HepG2 (cell line): ENCODE data around the gene NDUFB8. TPM values are rescaled to one million over a fixed set of nuclear protein-coding genes. Genes with fewer than 3 reads are reported as not detected.

Source experiments
- LCORL ChIP-seq, 2 experiments: fragments of 450-650 bp in 1 of 2; sonication (generic) in 1 of 2; formaldehyde crosslinking in 1 of 2; IDR thresholded peaks; 2 replicates each; pipeline versions ENCODE4 v1.5.0 to v1.6.1; 2017 to 2020; ENCODE audit warnings: antibody characterized with exemption in 1 of 2, missing genetic modification reagents in 1 of 2
- MED13 ChIP-seq: sonication (generic); formaldehyde crosslinking; IDR thresholded peaks from 2 replicates; pipeline ENCODE4 v1.5.0; 2020; ENCODE audit warnings: missing genetic modification reagents
- MTA1 ChIP-seq: sonication (generic); formaldehyde crosslinking; IDR thresholded peaks from 2 replicates; pipeline ENCODE4 v1.4.0; 2020; ENCODE audit warnings: missing genetic modification reagents, mild to moderate bottlenecking, borderline replicate concordance
- NFYB ChIP-seq: sonication (generic); formaldehyde crosslinking; IDR thresholded peaks from 2 replicates; pipeline ENCODE4 v1.4.0; 2020; ENCODE audit warnings: missing genetic modification reagents
- PHF21A ChIP-seq: sonication (generic); formaldehyde crosslinking; IDR thresholded peaks from 2 replicates; pipeline ENCODE4 v1.5.0; 2020; ENCODE audit warnings: mild to moderate bottlenecking, missing genetic modification reagents
- PRDM15 ChIP-seq: sonication (generic); formaldehyde crosslinking; IDR thresholded peaks from 2 replicates; pipeline ENCODE4 v1.4.0; 2020; ENCODE audit warnings: missing genetic modification reagents
- SMAD3 ChIP-seq: sonication (generic); formaldehyde crosslinking; IDR thresholded peaks from 2 replicates; pipeline ENCODE4 v1.4.0; 2020; ENCODE audit warnings: missing genetic modification reagents
- SRSF1 ChIP-seq: fragments of 200-400 bp; formaldehyde crosslinking; optimal IDR thresholded peaks from 2 replicates; pipeline ENCODE3; 2017; ENCODE audit warnings: mild to moderate bottlenecking, low read depth, low read length, moderate library complexity
- STAG1 ChIP-seq: sonication (generic); formaldehyde crosslinking; IDR thresholded peaks from 2 replicates; pipeline ENCODE4 v1.4.0; 2020; ENCODE audit warnings: missing genetic modification reagents
- TSC22D2 ChIP-seq: sonication (generic); formaldehyde crosslinking; IDR thresholded peaks from 2 replicates; pipeline ENCODE4 v1.5.1; 2020; ENCODE audit warnings: missing genetic modification reagents, mild to moderate bottlenecking, borderline replicate concordance
- ZFP91 ChIP-seq: sonication (generic); formaldehyde crosslinking; IDR thresholded peaks from 2 replicates; pipeline ENCODE4 v1.9.0; 2022; ENCODE audit warnings: missing genetic modification reagents, mild to moderate bottlenecking, borderline replicate concordance
- ZMYM2 ChIP-seq: sonication (generic); formaldehyde crosslinking; IDR thresholded peaks from 2 replicates; pipeline ENCODE4 v1.8.0; 2022; ENCODE audit warnings: mild to moderate bottlenecking, missing genetic modification reagents
- ZNF333 ChIP-seq: sonication (generic); formaldehyde crosslinking; IDR thresholded peaks from 2 replicates; pipeline ENCODE4 v1.4.0; 2020; ENCODE audit warnings: mild to moderate bottlenecking, missing genetic modification reagents, borderline replicate concordance
- ZNF446 ChIP-seq: sonication (generic); formaldehyde crosslinking; IDR thresholded peaks from 2 replicates; pipeline ENCODE4 v1.5.0; 2020; ENCODE audit warnings: mild to moderate bottlenecking, missing genetic modification reagents
- ZNF572 ChIP-seq: sonication (generic); formaldehyde crosslinking; IDR thresholded peaks from 2 replicates; pipeline ENCODE4 v1.5.1; 2020; ENCODE audit warnings: mild to moderate bottlenecking, missing genetic modification reagents
- ZNF589 ChIP-seq: sonication (generic); formaldehyde crosslinking; conservative IDR thresholded peaks from 2 replicates; pipeline ENCODE4 v1.8.0; 2022; ENCODE audit warnings: mild to moderate bottlenecking, moderate library complexity, missing genetic modification reagents
- ZNF746 ChIP-seq: sonication (generic); formaldehyde crosslinking; IDR thresholded peaks from 2 replicates; pipeline ENCODE4 v1.8.0; 2022; ENCODE audit warnings: mild to moderate bottlenecking, missing genetic modification reagents
- polyA plus RNA-seq, 8 experiments: library from polyadenylated mRNA; depleted of rRNA in 3 of 8; stranded (reverse) in 7 of 8; unstranded in 1 of 8; fragments of >200 nt; fragmentation: Illumina TruSeq in 4 of 8; extraction: Trizol in 4 of 8; gene quantifications; 2 replicates each; pipeline versions ENCODE4 v1.2.1 to v1.2.3, GENCODE V29; 2011 to 2016; ENCODE audit warnings: low read depth in 4 of 8, missing spikeins in 1 of 8, mixed read lengths in 1 of 8; ENCODE audit not compliant: insufficient read depth in 1 of 8
- total RNA-seq, 5 experiments: library from RNA; depleted of rRNA; stranded (reverse); fragments of >200 nt; fragmentation: Illumina TruSeq; extraction: Trizol; gene quantifications; 2 replicates each; pipeline ENCODE4 v1.2.3, GENCODE V29; 2016; ENCODE audit warnings: low read depth in 1 of 5
- TF ChIP-seq, protein P1 (sequence below): sonication (generic); formaldehyde crosslinking; IDR thresholded peaks from 2 replicates; pipeline ENCODE4 v1.4.0; 2020; ENCODE audit warnings: missing genetic modification reagents
- TF ChIP-seq, protein P2 (sequence below): sonication (generic); formaldehyde crosslinking; IDR thresholded peaks from 2 replicates; pipeline ENCODE4 v1.5.0; 2020; ENCODE audit warnings: mild to moderate bottlenecking, missing genetic modification reagents
- TF ChIP-seq, protein P3 (sequence below): sonication (generic); formaldehyde crosslinking; IDR thresholded peaks from 2 replicates; pipeline ENCODE4 v1.9.0; 2021; ENCODE audit warnings: missing genetic modification reagents, borderline replicate concordance

NDUFB8 gene
- total and polyA plus RNA-seq, 2 of the 13 experiments (the other 11 are each of a cell fraction or from before 2014, with no cell fraction given): 210 to 216 TPM

GRCh38 chr10:100481462-100482081, 48.1 kb downstream of the NDUFB8 start (continued):
- TF ChIP-seq ZFP91 (no peak), PHF21A (CRISPR knock-in tag) (no peak), TSC22D2 (no peak), LCORL (IDR thresholded peaks at IDR 0.05) (no peak), LCORL (CRISPR knock-in tag; IDR thresholded peaks at IDR 0.05) (no peak), PRDM15 (CRISPR knock-in tag) (no peak), SRSF1 (peak; percentile 51), ZNF446 (CRISPR knock-in tag) (no peak), NFYB (CRISPR knock-in tag) (peak; percentile 95), ZNF572 (CRISPR knock-in tag) (no peak), STAG1 (CRISPR knock-in tag) (no peak), MED13 (CRISPR knock-in tag) (no peak), ZNF746 (CRISPR knock-in tag) (no peak), SMAD3 (no peak), MTA1 (CRISPR knock-in tag) (no peak), ZNF589 (no peak), ZMYM2 (no peak), ZNF333 (CRISPR knock-in tag) (no peak)
- TF ChIP-seq, protein P1, sequence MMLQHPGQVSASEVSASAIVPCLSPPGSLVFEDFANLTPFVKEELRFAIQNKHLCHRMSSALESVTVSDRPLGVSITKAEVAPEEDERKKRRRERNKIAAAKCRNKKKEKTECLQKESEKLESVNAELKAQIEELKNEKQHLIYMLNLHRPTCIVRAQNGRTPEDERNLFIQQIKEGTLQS: no peak
- TF ChIP-seq, protein P2, sequence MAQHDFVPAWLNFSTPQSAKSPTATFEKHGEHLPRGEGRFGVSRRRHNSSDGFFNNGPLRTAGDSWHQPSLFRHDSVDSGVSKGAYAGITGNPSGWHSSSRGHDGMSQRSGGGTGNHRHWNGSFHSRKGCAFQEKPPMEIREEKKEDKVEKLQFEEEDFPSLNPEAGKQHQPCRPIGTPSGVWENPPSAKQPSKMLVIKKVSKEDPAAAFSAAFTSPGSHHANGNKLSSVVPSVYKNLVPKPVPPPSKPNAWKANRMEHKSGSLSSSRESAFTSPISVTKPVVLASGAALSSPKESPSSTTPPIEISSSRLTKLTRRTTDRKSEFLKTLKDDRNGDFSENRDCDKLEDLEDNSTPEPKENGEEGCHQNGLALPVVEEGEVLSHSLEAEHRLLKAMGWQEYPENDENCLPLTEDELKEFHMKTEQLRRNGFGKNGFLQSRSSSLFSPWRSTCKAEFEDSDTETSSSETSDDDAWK: no peak
- TF ChIP-seq, protein P3, sequence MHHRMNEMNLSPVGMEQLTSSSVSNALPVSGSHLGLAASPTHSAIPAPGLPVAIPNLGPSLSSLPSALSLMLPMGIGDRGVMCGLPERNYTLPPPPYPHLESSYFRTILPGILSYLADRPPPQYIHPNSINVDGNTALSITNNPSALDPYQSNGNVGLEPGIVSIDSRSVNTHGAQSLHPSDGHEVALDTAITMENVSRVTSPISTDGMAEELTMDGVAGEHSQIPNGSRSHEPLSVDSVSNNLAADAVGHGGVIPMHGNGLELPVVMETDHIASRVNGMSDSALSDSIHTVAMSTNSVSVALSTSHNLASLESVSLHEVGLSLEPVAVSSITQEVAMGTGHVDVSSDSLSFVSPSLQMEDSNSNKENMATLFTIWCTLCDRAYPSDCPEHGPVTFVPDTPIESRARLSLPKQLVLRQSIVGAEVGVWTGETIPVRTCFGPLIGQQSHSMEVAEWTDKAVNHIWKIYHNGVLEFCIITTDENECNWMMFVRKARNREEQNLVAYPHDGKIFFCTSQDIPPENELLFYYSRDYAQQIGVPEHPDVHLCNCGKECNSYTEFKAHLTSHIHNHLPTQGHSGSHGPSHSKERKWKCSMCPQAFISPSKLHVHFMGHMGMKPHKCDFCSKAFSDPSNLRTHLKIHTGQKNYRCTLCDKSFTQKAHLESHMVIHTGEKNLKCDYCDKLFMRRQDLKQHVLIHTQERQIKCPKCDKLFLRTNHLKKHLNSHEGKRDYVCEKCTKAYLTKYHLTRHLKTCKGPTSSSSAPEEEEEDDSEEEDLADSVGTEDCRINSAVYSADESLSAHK: no peak
